22Rv1 (cell line): Measurements from ENCODE around the gene OOEP.
A peak's percentile ranks its signal among the peaks of the same experiment; 100 is the strongest.
"Not testable (repeated sequence)": the region's sequence is repeated elsewhere in the genome, so short reads cannot be mapped to it uniquely, and the experiment has no call there.

Experiments used
- H3K27ac ChIP-seq: fragments of 450-650 bp; 2 replicates; pipeline ENCODE4 v1.5.1; 2017
- CTCF ChIP-seq: fragments of 450-650 bp; IDR thresholded peaks from 2 replicates; pipeline ENCODE4 v1.5.1; 2017; ENCODE audit warnings: mild to moderate bottlenecking
- ZFX ChIP-seq: fragments of 450-650 bp; IDR thresholded peaks from 2 replicates; pipeline ENCODE4 v1.6.1; 2017; ENCODE audit warnings: antibody characterized with exemption, borderline replicate concordance

The OOEP gene

GRCh38 chr6:73393278-73393677 lies 23.6 kb upstream of the OOEP start:
- H3K27ac ChIP-seq, result no peak overlapping the region
- TF ChIP-seq ZFX (no peak), CTCF (no peak)

GRCh38 chr6:73392188-73392587 lies 22.5 kb upstream of the OOEP start:
- H3K27ac ChIP-seq, result not testable (repeated sequence)

GRCh38 chr6:73391675-73392074 lies 22.0 kb upstream of the OOEP start:
- H3K27ac ChIP-seq, result no peak overlapping the region
- TF ChIP-seq ZFX (no peak), CTCF (no peak)

GRCh38 chr6:73389854-73390253 lies 20.2 kb upstream of the OOEP start:
- TF ChIP-seq ZFX (no peak), CTCF (no peak)
- H3K27ac ChIP-seq, result no peak overlapping the region

- no peak overlapping the region for H3K27ac ChIP-seq
- TF ChIP-seq CTCF (peak; percentile 88), ZFX (no peak)
Measured at GRCh38 chr6:73388800-73389512, 19.3 kb upstream of the OOEP start.

GRCh38 chr6:73388433-73388799 lies 18.7 kb upstream of the OOEP start:
- no peak for TF ChIP-seq ZFX
- TF ChIP-seq CTCF, result no peak
- H3K27ac ChIP-seq, result no peak overlapping the region

GRCh38 chr6:73382462-73383113 lies 12.9 kb upstream of the OOEP start:
- TF ChIP-seq CTCF, result no peak
- no peak for TF ChIP-seq ZFX
- no peak overlapping the region for H3K27ac ChIP-seq

- H3K27ac ChIP-seq, result not testable (repeated sequence)
Measured at GRCh38 chr6:73381531-73381930, 11.8 kb upstream of the OOEP start.
